Progenitor cell of endocrine pancreas (in vitro differentiated cells): ENCODE results near the gene CEP135. TPM values are rescaled to one million over a fixed set of nuclear protein-coding genes. Genes with fewer than 3 reads are reported as not detected.

ENCODE experiments used
- DNase-seq: peaks from one replicate; pipeline ENCODE4 v3.0.0; 2021; ENCODE audit warnings: low spot score; ENCODE audit not compliant: unreplicated experiment
- H3K27ac Mint-ChIP-seq: 2 replicates; pipeline ENCODE4 v1.8.0; 2021; ENCODE audit warnings: mild to moderate bottlenecking, moderate library complexity, mixed read lengths
- H3K27me3 Mint-ChIP-seq: 2 replicates; pipeline ENCODE4 v1.8.0; 2021; ENCODE audit warnings: mixed read lengths
- H3K36me3 Mint-ChIP-seq: 2 replicates; pipeline ENCODE4 v1.8.0; 2022; ENCODE audit warnings: mixed read lengths; ENCODE audit not compliant: insufficient read depth
- H3K4me1 Mint-ChIP-seq: 2 replicates; pipeline ENCODE4 v1.8.0; 2021; ENCODE audit warnings: low read depth, mixed read lengths
- H3K4me3 Mint-ChIP-seq: 2 replicates; pipeline ENCODE4 v1.8.0; 2021; ENCODE audit warnings: low read depth, mild to moderate bottlenecking, moderate library complexity, mixed read lengths
- H3K9me3 Mint-ChIP-seq: 2 replicates; pipeline ENCODE4 v1.8.0; 2021; ENCODE audit warnings: low read depth, mixed read lengths
- total RNA-seq: library from RNA; stranded (reverse); gene quantifications from 2 replicates; pipeline ENCODE4 v1.2.1, GENCODE V29; 2021
- TF ChIP-seq, protein P1 (sequence below): fragments of 200-600 bp; sonication (generic); IDR thresholded peaks from one replicate; pipeline ENCODE4 v1.5.0; 2021; ENCODE audit warnings: antibody characterized with exemption, mild to moderate bottlenecking; ENCODE audit not compliant: unreplicated experiment

The CEP135 gene
- total RNA-seq, 1 donor from 2014 or later, result 15.5 TPM

DNA sequence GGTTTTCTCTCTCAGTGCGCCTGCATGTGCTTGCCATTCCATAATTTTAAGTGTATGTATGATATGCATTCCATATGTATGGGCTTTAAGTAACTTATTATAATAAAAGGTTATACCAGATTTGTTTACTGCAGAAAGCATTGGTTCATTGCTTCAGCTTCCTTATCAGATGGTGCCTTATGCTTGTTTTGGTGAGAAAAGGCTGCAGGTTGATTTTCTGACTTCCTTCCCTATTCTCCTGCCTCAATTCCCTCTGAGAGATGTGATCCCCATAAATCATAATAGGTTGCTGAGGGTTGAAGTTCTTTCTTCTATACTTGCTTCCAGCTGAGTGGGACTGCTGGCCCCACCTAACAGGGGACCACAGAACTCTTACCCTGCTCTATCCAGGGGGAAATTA, 10.3 kb upstream of the CEP135 start:
- Mint-ChIP-seq H3K27ac (no peak overlapping the region), H3K4me1 (peaks cover 7% of the 10 kb centered on the region), H3K27me3 (no peaks in the 10 kb centered on the region), H3K36me3 (no peaks in the 10 kb centered on the region), H3K9me3 (peaks cover 15% of the 10 kb centered on the region), H3K4me3 (no peak overlapping the region)
- TF ChIP-seq, protein P1, sequence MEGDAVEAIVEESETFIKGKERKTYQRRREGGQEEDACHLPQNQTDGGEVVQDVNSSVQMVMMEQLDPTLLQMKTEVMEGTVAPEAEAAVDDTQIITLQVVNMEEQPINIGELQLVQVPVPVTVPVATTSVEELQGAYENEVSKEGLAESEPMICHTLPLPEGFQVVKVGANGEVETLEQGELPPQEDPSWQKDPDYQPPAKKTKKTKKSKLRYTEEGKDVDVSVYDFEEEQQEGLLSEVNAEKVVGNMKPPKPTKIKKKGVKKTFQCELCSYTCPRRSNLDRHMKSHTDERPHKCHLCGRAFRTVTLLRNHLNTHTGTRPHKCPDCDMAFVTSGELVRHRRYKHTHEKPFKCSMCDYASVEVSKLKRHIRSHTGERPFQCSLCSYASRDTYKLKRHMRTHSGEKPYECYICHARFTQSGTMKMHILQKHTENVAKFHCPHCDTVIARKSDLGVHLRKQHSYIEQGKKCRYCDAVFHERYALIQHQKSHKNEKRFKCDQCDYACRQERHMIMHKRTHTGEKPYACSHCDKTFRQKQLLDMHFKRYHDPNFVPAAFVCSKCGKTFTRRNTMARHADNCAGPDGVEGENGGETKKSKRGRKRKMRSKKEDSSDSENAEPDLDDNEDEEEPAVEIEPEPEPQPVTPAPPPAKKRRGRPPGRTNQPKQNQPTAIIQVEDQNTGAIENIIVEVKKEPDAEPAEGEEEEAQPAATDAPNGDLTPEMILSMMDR, result no peak
- no peak for DNase-seq

DNA sequence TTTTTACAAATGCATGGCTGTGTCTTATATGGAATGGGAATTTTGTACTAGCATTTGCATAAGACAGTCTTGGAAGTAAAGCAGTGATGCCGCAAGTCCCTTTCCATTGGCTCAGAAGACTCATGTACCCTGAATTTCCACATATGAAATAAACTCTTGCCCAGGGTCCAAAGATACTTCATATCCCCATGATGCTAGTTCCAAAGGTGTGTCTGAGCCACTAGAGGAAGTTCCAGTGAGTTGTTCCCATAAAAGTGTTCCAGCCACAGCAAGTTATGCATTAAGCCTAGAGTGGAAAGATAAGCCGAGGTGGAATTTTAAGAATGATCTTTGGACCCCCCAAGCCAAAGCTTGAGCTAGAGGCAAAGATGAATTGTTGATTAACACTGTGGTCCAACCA, 9.3 kb upstream of the CEP135 start:
- Mint-ChIP-seq H3K27me3 (no peaks in the 10 kb centered on the region), H3K4me1 (no peaks in the 10 kb centered on the region), H3K9me3 (peaks cover 15% of the 10 kb centered on the region), H3K4me3 (no peak overlapping the region), H3K36me3 (no peaks in the 10 kb centered on the region), H3K27ac (no peak overlapping the region)
- TF ChIP-seq, protein P1, result no peak
- DNase-seq, result no peak

DNA sequence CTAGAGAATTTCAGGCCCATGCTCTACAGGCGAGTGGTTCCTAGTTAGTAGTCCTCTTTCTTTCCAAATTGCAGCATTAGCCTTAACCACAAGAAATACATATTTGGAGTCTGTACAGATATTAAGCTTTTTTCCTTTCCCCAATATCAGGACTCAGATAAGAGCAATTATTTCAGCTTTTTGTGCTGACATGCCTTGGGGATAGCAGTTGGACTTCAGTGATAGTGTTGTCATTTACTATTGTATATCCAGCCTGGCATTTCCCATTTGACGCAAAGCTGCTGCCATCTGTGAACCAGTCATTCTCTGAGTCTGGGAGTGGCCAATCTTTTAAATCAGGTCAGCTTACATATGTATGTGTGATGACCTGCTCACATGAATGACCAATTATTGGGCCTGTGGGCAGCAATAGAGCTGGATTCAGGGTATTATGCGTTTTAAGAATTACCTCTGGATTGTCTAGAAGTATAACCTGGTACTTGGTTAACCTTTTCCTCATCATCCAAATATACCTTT, 6.8 kb upstream of the CEP135 start:
- Mint-ChIP-seq H3K4me1 (no peaks in the 10 kb centered on the region), H3K27me3 (no peaks in the 10 kb centered on the region), H3K4me3 (no peak overlapping the region), H3K36me3 (no peaks in the 10 kb centered on the region), H3K9me3 (peaks cover 7% of the 10 kb centered on the region), H3K27ac (no peak overlapping the region)
- TF ChIP-seq, protein P1, result no peak
- no peak for DNase-seq

DNA sequence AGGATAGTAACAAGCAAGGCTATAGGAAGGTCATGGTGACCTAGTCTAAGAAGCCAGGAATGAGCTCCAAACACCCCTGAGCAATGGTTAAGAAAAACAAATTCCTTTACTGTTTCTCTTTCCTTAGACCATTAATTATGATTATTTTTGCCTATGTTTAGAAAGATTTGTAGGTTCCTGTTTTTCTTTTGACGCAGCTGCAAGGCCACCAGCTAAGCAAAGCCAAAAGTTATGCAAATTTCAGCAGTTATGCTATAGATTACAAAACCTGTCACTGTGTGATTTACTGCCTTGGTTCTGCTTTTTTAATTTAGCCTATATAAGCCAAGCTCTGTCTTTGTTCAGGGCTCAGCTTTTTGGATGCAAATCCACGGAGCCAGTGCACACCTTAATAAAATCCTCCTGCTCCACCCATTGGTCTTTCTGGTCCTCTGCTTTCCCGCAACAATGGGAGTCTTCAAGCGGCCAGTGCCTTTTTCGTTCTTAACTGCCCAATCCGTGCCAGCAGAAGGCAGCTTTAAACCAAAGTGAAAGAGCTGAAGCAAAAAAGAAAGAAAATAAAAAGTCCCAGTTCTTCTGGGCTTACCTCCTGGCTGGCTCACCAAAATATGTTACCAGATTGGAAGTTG, 1.4 kb upstream of the CEP135 start:
- H3K4me3 Mint-ChIP-seq, result no peak overlapping the region
- no peaks in the 10 kb centered on the region for H3K27me3 Mint-ChIP-seq

DNA sequence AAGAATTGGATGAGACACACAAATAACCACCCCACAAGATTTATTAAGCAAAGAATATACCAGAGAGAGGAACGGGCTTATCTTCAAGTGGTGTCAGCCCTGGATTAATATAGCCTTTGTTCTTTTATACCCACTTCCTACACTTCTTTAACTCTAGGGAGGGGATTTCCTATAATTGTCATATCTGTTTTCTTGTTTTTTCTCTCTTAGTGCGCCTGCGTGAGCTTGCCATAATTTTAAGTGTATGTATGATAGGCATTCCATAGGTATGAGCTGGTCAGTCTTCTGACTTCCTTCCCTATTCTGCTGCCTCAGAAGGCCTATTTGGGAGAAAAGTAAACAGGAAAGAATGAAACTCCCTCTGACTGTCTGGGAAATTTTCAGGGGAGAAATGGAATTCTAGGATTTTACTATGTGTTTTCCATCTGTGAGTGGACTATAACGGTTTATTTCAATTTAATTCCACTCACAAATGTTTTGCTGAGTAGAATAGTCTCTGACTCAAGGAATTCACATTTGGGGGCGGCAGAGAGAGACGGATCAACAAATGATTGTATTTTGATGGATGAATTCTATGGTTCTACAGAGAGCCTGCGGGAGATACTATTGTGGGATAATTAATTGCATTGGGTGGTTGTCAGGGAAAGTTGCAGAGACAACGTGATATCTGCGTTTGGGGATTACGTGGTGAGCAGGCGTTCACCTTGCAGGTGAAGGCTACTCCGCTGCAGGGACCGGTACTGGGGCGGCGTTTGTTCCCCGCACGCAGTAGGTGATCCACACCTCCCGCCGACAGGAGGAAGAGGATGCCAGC, 626 bp upstream of the CEP135 start:
- Mint-ChIP-seq H3K9me3 (no peaks in the 10 kb centered on the region), H3K4me1 (peaks cover 12% of the 10 kb centered on the region), H3K27ac (peak overlapping the region; percentile 69), H3K27me3 (no peaks in the 10 kb centered on the region), H3K36me3 (peaks cover 2% of the 10 kb centered on the region), H3K4me3 (peak overlapping the region; percentile 90)
- DNase-seq, result no peak
- TF ChIP-seq, protein P1, result no peak

More for the DNA sequence above, 1.4 kb upstream of the CEP135 start:
- TF ChIP-seq, protein P1, result no peak
- Mint-ChIP-seq H3K4me1 (peaks cover 12% of the 10 kb centered on the region), H3K36me3 (peaks cover under 1% of the 10 kb centered on the region), H3K27ac (peak overlapping the region; percentile 29), H3K9me3 (no peaks in the 10 kb centered on the region)
- DNase-seq, result no peak
